HG02852 (cell line): Measurements from ENCODE around the gene NR4A3.
A peak's percentile ranks its signal among the peaks of the same experiment; 100 is the strongest.

Experiments
- ATAC-seq: cut with Tn5 transposase; IDR thresholded peaks from one replicate; pipeline ENCODE4 v1.9.1; 2021; ENCODE audit warnings: mild to moderate bottlenecking, moderate library complexity; ENCODE audit not compliant: unreplicated experiment

The NR4A3 gene

DNA sequence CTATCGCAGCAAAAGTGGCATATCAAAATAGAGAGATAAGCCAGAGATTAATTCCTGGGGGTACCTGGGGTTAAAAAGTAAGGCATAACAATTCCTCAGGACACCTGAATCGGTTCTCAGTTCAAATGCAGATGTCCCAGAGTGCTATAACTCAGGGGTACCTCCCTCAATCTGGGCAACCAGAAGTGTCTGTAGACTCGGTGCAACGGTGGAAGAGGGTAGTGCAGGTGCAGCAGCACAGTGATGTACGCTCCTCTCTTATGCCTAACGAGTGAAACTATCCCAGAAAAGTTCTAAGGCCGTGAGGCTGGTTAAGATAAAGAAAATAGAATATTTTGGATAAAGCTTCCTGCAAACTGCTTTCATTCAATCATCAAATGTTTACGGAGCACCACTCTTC lies 7.9 kb upstream of the NR4A3 start:
- no peak for ATAC-seq

DNA sequence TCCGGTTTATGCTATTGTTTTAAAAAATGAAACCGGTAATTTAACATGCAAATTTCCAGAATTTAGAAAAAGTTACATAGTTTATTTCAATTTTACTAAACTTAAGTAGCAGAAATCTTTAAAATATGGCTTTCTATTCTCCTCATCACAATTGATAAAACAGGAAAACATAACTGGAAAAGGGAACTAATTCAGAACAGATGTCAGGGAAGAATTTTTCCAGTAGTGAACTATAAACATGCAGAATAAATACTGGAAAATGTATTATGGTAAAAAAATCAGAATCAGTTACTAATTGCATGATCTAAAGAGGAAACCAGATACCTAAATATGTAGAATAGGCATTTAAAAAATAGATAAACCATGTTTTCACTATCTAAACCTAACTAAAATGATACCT lies 7.3 kb upstream of the NR4A3 start:
- no peak for ATAC-seq

DNA sequence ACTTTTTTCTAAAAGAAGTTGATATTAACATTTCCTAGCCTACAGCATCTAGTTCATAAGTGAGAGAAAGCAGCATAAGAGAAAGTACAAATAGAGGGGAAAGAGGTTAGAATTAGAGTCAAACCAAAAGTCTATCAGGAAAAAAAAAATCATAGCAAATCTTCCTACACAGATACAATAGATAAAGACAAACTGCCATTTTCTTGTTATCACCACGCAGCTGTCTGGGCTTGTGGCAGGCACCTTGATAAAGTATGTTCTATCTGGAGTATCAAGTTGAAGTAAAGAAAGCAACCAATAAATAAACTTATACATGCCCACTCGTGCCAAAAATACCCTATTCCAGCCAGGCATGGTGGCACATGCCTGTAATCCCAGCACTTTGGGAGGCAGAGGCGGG lies 5.3 kb upstream of the NR4A3 start:
- ATAC-seq = no peak

DNA sequence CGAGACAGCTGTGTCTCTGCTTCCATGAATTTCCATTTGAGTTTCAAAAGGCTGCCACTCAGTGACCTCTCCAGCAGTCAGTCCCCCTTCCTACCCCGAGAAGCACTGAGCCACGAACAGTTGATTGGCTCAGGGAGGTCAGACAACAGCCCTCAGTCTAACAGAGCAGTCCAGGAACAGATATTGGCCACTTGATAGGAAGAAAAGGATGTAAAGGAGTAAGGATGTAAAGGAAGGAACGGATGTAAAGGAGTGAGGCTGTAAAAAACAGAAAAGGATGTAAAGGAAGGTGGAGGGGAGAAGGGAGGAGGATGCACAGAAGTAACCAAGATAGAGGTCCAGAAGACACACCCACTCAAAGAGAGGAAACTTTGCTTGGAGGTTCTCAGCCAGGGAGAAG lies 3.2 kb upstream of the NR4A3 start:
- ATAC-seq = no peak

DNA sequence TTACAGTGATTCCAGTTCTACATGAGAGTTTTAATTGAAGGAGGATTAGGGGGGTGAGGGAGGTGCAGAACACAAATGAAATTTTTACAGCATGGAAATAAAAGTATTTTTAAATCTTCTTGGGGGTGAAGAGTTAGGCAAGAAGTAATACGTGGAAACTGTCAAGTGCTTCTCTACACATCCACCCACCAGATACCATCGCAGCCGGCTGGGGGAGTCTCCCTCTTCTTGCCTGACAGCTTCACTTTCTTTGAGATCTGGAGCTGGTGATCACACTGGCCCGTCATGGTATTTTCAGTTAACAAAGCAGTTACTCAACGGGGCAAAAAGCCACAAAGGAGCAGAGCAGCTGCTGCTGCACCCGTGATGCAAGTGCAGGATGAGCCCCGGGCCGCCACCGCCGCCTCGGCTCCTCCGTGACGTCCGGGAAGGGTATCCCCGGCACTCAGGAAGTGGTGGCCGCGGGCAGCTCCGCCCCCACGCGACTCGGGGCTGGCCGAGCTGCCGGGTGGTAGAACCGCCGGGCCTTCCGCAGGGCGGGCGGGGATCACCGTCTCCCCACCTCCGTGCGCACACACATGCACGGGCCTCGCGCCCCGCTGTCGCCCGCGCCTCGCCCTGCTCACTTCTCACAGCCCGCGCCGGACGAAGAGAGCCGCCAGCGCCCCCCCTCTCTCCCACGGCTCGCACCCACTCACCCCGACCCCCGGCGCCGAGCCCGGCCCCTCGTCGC lies 2.4 kb upstream of the NR4A3 start:
- peak; percentile 50 for ATAC-seq

DNA sequence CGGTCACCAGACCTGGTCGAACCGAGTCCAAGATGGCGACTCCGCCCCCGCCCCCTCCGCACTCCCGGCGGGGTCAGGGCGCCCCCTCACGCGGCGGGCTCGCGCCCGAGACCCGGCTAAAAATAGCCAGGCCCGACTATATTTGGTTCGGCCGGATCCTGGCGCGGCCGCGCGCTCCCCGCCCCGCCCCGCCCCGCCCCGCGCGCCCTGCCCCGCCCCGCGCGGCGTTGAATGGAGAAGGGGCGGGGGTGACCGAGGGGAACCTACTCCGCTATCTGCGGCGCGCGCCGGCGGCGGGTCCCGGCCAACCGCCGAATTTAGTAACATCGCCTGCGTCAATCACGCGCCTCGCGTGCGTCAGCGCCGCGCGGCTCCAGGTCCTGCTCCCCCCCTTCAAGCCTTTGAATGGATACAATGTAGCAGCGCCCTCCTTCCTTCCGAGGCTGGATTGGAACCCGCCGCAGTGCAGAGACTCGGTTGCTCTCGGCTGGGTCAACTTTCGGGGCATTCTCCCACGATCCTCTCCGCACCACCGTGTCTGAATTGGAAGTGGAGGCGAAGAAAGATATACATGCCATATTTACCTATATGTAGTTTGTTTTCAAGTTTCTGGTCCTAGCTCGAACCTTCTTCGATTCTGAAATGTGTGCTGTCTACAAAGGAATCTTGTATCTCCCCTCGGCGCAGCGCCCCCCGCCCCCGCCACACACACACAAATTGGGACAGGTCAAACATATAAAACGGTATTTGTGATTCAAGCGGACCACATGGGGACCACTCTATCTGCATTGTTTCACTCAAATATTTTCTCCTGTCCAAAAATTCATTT lies 1.6 kb upstream of the NR4A3 start:
- ATAC-seq = peak; percentile 43

DNA sequence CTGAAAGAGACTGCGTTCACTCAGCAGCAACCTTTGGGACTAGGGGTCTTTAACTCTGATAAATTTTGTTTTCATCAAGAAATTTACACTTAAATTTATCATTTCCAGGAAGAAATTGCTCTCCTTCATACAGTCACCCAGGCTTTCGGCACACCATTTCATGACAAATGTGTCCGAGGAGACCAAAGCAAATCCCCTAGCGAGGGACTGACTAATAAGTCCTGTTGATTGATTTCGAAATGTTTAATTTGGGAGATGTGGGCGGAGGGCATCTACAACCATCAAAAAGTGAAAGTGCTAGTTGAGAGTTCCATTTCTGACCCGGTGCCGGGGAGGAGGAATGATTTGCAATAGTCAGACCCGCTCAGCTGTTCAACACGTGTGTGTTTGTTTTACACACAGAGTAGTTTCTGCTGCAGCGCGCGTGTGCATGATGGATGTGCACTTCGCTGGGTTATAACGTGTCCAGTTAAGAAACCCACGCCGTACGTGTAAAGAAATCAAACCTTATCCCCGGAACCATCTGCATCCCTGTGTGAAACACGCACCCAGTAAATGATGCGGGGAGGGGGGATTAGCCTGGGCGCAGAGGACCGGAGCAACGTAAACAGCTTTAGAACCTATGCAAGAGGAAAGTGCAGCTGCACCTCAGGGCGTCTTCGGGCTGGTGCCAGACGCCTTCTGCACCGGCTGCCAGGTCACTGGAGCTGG lies 845 bp upstream of the NR4A3 start:
- peak; percentile 0 for ATAC-seq

DNA sequence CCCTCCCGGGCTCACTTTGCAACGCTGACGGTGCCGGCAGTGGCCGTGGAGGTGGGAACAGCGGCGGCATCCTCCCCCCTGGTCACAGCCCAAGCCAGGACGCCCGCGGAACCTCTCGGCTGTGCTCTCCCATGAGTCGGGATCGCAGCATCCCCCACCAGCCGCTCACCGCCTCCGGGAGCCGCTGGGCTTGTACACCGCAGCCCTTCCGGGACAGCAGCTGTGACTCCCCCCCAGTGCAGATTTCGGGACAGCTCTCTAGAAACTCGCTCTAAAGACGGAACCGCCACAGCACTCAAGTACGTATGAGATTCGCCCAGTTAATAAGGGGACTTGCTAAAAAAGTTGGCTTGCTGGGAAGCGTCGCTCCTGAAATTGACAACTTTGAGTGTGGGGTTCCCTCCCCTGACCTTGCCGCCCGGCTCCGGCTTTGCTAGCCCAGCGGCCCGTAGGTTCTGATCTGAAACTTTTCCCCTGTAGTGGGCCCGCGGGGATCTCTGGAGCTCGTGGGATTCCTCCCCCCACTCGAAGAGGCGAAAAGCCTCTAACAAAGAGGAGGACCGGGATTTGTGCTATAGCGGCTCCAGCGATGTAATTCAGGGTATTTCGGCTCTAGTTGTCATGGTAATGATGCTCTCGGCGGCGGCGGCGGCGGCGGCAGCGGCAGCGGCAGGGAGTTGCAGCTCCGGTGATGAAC lies 572 bp downstream of the NR4A3 start:
- no peak for ATAC-seq

DNA sequence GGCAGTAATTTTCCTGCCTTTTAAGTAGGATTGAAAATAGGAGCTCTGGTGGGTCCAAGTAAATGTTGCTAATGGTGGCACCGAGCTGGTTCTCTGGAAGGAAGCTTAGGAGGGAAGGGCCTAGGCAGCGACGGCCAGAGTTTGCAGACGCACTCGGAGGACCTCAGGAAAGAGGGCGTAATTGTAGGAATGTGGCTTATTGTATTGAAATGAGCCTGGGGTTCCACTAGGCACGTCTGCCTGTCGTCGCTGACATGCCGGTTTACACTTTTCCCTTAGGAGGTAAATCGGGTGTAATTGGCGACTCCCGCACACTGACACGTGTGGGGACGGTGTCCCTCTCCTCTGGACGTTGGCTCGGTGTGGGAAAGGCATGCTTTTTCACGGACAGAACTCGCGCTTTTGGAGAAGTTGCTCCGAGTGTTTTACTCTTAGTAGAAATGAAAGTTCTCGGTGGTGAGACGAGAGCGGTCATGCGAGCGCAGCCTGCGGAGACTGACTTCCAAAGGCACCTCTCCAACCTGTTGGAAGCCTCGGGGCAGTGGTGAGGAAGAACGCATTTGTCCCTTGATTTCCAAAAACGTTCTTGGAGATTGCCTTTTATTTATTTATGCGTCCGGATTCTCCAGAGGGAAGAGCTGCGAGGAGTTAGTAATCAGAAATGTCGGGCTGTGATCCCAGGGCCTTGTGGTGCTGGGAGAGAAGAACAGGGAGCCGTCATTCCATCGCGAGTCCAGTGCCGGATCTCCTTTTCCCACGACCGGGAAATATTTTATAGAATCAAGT lies 1.3 kb downstream of the NR4A3 start:
- ATAC-seq = no peak

DNA sequence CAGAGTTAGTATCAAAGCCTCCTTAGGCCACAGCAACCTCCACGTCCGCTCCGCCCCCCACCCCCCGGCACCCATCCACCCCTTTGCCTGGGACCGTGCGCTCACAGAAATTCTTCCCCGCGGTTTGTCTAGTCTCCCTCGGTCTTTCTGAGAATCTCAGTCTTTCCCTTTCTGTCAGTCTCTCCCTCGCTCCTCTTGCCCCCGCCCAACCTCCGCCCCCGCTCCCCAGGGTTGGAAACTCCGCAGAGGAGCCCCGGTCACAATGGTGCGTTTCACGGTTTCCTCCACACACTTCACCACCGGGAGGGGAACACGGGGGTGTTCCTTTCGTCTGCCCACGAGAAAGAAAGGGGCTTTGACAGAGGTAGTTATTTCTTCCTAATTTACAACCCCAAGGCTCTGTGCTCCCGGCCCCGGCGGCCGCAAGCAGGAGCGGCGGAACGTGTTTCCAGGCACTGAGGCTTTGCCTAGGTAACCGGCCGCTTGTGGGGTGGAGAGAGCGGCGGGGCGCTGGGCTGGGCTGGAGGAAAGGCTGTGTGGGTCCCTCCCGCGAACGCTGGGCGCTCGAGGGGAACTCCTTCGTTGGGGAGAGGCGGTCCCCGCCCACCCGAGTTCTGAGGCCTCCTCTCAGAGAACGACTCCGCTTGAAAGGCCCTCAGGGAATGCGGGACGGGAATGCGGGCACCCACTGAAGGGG lies 2.1 kb downstream of the NR4A3 start:
- ATAC-seq = no peak

DNA sequence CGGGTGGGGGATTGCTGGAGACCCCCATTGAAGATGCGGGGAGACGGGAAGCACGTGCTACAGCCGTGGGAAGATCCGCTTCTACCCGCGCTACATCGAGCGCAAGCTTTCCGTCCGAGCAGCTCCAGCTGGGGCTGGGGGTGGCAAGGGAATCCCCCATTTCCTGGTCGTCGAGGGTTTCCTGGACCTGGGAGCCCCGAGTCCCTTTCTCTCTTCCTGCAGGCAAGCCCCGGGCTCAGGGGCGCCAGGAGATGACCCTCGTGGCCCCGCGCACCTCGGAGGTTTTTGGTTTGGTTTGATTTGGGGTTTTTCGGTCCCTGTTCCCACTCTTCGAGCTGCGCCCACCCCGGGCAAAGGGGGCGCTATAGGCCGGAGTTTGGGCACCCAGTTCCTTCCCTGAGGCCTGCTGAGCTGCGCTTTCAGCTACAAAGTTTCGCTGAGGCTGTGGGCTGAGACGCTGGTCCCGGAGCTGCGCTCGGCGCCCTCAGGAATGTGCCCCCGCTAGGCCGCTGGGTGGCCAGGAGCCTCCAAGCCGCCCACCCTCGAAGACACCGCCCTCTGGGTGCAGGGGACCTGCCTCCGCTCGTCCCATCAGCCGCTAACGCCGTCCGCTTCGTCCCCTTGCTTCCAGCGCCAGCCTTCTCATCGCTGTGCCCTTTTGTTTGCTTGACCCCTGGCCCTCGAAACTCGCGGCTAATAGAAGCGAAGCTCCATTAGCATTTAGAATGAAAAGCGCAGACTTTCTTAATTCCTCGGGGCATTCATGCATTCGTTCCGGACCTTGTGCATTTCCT lies 2.9 kb downstream of the NR4A3 start:
- no peak for ATAC-seq

DNA sequence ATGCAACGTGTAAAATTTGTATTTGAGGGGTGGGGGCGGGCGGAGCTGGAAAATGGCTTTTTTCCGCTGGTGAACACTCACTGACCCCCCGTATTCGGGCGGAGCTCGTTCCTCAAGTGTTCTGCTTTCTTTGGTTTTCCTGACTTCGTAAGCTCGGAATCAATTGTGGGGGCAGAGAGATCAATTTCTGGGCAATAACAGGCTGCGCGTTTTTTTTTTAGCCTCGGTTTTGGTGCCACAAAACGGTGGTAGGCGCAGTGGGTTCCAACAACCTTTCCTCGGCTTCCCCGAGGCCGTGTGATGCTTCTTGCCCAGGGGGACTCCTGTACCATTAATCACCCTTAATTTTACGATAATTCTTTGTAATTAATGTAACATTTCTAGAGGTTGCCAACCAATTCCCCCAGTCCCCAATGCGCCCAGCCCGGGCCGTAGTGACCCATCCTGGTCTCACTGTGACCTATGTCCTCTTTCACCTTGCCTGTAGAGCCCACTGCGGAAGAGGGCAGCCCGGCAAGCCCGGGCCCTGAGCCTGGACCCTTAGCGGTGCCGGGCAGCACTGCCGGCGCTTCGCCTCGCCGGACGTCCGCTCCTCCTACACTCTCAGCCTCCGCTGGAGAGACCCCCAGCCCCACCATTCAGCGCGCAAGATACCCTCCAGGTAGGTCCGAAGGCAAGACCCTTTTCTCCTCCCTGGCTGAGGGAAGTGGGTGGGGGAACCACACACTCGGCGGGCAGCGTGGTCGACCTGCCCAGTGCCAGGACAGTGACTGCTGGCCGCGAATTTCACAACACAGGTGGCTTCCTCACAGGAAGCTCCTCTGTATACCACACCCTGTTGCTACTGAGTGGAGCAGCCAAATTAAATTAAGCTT lies 3.7 kb downstream of the NR4A3 start:
- no peak for ATAC-seq

DNA sequence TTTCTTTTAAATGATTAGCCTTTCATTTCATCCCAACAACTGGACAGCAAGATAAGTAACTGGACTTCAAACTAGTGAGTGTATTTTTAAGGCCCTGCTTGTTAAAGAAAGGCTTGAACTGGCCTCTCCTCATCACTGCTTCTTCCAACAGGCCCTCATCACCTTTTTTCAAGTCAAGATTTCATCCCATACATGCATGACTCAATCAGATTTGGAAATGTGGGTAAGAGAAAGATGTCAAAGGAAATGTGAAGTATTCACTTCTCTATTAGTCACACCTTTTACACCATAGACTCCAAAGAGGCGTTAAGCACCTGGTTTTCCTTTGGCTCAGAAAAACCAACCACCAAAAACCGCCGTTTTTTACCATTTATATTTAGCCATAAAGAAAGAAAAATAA lies 4.9 kb downstream of the NR4A3 start:
- ATAC-seq = no peak

DNA sequence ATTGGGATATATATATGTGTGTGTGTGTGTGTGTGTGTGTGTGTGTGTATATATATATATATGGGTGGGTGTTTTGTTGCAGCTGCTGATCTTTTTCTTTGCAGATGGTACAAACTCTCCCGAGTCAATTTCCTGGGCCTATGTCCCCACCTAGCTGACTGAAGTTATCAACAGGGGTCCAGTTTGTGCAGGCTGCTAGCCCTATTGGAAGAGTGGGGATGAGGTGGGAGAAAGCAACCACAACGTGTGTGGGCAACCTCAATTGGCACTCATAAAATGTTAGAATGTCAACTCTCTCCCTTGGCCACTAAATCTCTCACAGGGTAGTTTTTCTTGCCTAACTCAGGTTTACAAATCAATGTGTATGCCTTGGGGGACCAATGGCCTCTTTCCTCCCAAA lies 5.6 kb downstream of the NR4A3 start:
- ATAC-seq = no peak

DNA sequence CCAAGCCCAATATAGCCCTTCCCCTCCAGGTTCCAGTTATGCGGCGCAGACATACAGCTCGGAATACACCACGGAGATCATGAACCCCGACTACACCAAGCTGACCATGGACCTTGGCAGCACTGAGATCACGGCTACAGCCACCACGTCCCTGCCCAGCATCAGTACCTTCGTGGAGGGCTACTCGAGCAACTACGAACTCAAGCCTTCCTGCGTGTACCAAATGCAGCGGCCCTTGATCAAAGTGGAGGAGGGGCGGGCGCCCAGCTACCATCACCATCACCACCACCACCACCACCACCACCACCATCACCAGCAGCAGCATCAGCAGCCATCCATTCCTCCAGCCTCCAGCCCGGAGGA lies 6.3 kb downstream of the NR4A3 start:
- no peak for ATAC-seq

DNA sequence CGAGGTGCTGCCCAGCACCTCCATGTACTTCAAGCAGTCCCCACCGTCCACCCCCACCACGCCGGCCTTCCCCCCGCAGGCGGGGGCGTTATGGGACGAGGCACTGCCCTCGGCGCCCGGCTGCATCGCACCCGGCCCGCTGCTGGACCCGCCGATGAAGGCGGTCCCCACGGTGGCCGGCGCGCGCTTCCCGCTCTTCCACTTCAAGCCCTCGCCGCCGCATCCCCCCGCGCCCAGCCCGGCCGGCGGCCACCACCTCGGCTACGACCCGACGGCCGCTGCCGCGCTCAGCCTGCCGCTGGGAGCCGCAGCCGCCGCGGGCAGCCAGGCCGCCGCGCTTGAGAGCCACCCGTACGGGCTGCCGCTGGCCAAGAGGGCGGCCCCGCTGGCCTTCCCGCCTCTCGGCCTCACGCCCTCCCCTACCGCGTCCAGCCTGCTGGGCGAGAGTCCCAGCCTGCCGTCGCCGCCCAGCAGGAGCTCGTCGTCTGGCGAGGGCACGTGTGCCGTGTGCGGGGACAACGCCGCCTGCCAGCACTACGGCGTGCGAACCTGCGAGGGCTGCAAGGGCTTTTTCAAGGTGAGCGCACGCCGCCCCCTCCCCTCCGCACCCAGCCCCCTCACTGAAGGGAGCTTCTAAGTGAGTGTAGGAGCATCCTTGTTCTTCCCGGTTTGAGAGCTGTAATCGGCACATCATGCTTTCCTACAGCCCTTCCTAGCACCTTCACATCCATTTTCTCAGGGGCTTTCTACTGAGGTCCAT lies 6.9 kb downstream of the NR4A3 start:
- ATAC-seq = no peak

DNA sequence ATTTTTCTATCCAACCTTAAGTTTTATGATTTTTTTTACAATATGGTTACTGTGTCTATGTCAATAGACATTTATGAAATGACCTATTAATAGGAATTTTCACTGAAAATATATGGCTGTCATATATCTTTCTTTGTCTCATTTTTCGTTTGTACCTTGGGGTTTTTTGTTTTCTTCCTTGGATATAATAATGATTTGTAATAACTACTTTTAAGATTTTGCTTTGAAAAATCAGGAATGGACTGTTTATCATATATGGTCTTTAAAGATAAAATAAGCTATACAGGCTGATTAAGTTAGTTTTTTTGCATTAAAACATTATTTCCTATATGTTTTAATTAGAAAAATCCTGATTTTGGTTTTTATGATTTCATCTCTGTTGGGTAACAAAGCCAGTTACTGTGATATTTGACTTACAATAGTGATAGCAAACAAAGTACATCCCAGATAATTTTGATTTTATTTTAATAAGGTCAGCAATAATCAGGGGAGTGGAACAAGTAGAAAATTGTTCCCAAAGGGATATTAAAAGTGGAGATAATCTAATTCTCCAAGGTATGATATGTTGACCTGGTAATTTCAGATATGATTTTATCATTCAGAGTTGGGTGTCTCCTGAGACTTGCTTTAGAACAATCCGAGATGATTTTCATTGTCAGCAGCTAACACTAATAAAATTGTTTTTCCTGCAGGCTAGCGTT lies 10.3 kb downstream of the NR4A3 start:
- no peak for ATAC-seq
